OCI-LY1 (cell line): ENCODE results near the gene MTNR1A.

Experiments
- H2AFZ ChIP-seq: fragments of 200-600 bp; sonication (generic), shearing (Covaris generic); 2 replicates; pipeline ENCODE4 v1.6.0; 2014; ENCODE audit warnings: antibody characterized with exemption, mild to moderate bottlenecking, low read length
- H3F3A ChIP-seq: fragments of 200-600 bp; sonication (generic), shearing (Covaris generic); 2 replicates; pipeline ENCODE4 v1.6.0; 2014; ENCODE audit warnings: mild to moderate bottlenecking, antibody characterized with exemption, low read length, moderate library complexity; ENCODE audit not compliant: insufficient read depth
- H3K27ac ChIP-seq: fragments of 200-600 bp; sonication (generic); 2 replicates; pipeline ENCODE4 v1.5.1; 2014; ENCODE audit warnings: low read length, mixed run types, mild to moderate bottlenecking, low read depth; ENCODE audit not compliant: poor library complexity, severe bottlenecking
- H3K27me3 ChIP-seq: fragments of 200-600 bp; sonication (generic); 2 replicates; pipeline ENCODE4 v1.6.0; 2014; ENCODE audit warnings: antibody characterized with exemption, mild to moderate bottlenecking, low read length, moderate library complexity; ENCODE audit not compliant: insufficient read depth
- H3K36me3 ChIP-seq: fragments of 200-600 bp; sonication (generic); 2 replicates; pipeline ENCODE4 v1.6.1; 2014; ENCODE audit warnings: mild to moderate bottlenecking, antibody characterized with exemption, low read length, moderate library complexity, mixed read lengths; ENCODE audit not compliant: insufficient read depth
- H3K4me1 ChIP-seq: fragments of 200-600 bp; sonication (generic); 2 replicates; pipeline ENCODE4 v1.5.1; 2014; ENCODE audit warnings: mild to moderate bottlenecking, low read length, moderate library complexity; ENCODE audit not compliant: insufficient read depth, severe bottlenecking
- H3K4me2 ChIP-seq: fragments of 200-600 bp; sonication (generic), shearing (Covaris generic); 2 replicates; pipeline ENCODE4 v1.6.1; 2014; ENCODE audit warnings: low read length
- H3K4me3 ChIP-seq: fragments of 200-600 bp; sonication (generic); 2 replicates; pipeline ENCODE4 v1.5.1; 2014; ENCODE audit warnings: low read length, low read depth, mild to moderate bottlenecking, mixed read lengths; ENCODE audit not compliant: poor library complexity, severe bottlenecking
- H3K79me2 ChIP-seq: fragments of 200-600 bp; shearing (Covaris generic); 2 replicates; pipeline ENCODE4 v1.6.1; 2016; ENCODE audit warnings: mixed run types, low read length, mixed read lengths; ENCODE audit not compliant: insufficient read depth
- H3K9ac ChIP-seq: fragments of 200-600 bp; sonication (generic), shearing (Covaris generic); 2 replicates; pipeline ENCODE4 v1.6.1; 2014; ENCODE audit warnings: mild to moderate bottlenecking, low read length, mixed read lengths
- H3K9me2 ChIP-seq: fragments of 200-600 bp; sonication (generic), shearing (Covaris generic); 2 replicates; pipeline ENCODE4 v1.6.1; 2014; ENCODE audit warnings: low read depth, mild to moderate bottlenecking, low read length, mixed read lengths
- H3K9me3 ChIP-seq: fragments of 200-600 bp; shearing (Covaris generic); 2 replicates; pipeline ENCODE4 v1.6.1; 2014; ENCODE audit warnings: low read length, mixed read lengths
- H4K20me1 ChIP-seq: fragments of 200-600 bp; sonication (generic), shearing (Covaris generic); 2 replicates; pipeline ENCODE4 v1.6.0; 2016; ENCODE audit warnings: mild to moderate bottlenecking, low read length; ENCODE audit not compliant: insufficient read depth
- EZH2 ChIP-seq: fragments of 200-600 bp; sonication (generic), shearing (Covaris generic); IDR thresholded peaks from 2 replicates; pipeline ENCODE4 v1.8.0; 2017; ENCODE audit warnings: borderline replicate concordance, mixed run types, mild to moderate bottlenecking, antibody characterized with exemption, low read length, moderate library complexity, mixed read lengths
- TF ChIP-seq, protein P1 (sequence below): fragments of 200-600 bp; sonication (generic), shearing (Covaris generic); IDR thresholded peaks from 2 replicates; pipeline ENCODE4 v1.5.1; 2017; ENCODE audit warnings: mild to moderate bottlenecking, antibody characterized with exemption, low read length, moderate library complexity, mixed read lengths

Gene MTNR1A

GRCh38 chr4:186486172-186486571, 69.2 kb downstream of the MTNR1A start:
- no peaks in the 10 kb centered on the region for H3K9me2 ChIP-seq
- no peak overlapping the region for H3K9ac ChIP-seq
- H3K79me2 ChIP-seq, result no peaks in the 10 kb centered on the region
- no peaks in the 10 kb centered on the region for H3K9me3 ChIP-seq
- H3K4me1 ChIP-seq, result no peaks in the 10 kb centered on the region
- TF ChIP-seq, protein P1, sequence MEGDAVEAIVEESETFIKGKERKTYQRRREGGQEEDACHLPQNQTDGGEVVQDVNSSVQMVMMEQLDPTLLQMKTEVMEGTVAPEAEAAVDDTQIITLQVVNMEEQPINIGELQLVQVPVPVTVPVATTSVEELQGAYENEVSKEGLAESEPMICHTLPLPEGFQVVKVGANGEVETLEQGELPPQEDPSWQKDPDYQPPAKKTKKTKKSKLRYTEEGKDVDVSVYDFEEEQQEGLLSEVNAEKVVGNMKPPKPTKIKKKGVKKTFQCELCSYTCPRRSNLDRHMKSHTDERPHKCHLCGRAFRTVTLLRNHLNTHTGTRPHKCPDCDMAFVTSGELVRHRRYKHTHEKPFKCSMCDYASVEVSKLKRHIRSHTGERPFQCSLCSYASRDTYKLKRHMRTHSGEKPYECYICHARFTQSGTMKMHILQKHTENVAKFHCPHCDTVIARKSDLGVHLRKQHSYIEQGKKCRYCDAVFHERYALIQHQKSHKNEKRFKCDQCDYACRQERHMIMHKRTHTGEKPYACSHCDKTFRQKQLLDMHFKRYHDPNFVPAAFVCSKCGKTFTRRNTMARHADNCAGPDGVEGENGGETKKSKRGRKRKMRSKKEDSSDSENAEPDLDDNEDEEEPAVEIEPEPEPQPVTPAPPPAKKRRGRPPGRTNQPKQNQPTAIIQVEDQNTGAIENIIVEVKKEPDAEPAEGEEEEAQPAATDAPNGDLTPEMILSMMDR, result no peak
- TF ChIP-seq EZH2, result no peak
- H3K36me3 ChIP-seq, result no peaks in the 10 kb centered on the region
- no peaks in the 10 kb centered on the region for H3F3A ChIP-seq
- H3K4me2 ChIP-seq, result no peak overlapping the region
- no peak overlapping the region for H2AFZ ChIP-seq
- H3K27ac ChIP-seq, result no peak overlapping the region
- no peaks in the 10 kb centered on the region for H4K20me1 ChIP-seq
- H3K27me3 ChIP-seq, result no peaks in the 10 kb centered on the region
- no peak overlapping the region for H3K4me3 ChIP-seq

GRCh38 chr4:186485561-186486062, 69.8 kb downstream of the MTNR1A start:
- H3K4me3 ChIP-seq, result no peak overlapping the region
- H3K27ac ChIP-seq, result no peak overlapping the region
- H3K9ac ChIP-seq, result no peak overlapping the region
- H3K27me3 ChIP-seq, result no peaks in the 10 kb centered on the region
- no peaks in the 10 kb centered on the region for H3K36me3 ChIP-seq
- H4K20me1 ChIP-seq, result no peaks in the 10 kb centered on the region
- H3K79me2 ChIP-seq, result no peaks in the 10 kb centered on the region
- no peaks in the 10 kb centered on the region for H3K9me3 ChIP-seq
- TF ChIP-seq, protein P1, result no peak
- no peak for TF ChIP-seq EZH2
- no peaks in the 10 kb centered on the region for H3K4me1 ChIP-seq
- no peaks in the 10 kb centered on the region for H3F3A ChIP-seq
- H3K9me2 ChIP-seq, result no peaks in the 10 kb centered on the region
- no peak overlapping the region for H2AFZ ChIP-seq
- H3K4me2 ChIP-seq, result no peak overlapping the region

DNA sequence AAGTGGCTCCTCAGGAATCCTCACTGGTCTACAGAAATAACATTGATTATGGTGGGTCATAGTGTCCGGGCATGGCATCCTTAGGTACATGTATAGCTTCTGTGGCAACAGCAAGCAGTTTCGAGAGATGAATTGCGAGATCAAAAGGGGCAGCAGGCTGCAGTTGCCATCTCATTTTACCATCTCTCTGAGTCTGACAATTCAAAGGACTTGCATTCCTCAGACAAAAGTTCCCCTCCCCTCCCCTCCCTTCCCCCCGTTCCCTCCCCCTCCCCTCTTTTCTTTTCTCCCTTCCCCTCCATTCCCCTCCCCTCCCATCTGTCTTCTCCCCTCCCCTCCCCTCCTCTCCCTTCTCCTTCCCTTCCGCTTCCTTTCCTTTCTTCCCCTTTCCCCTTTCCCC, 70.2 kb downstream of the MTNR1A start:
- Histone ChIP-seq H3K9me2 (no peaks in the 10 kb centered on the region), H3K27ac (no peak overlapping the region), H3K9me3 (no peaks in the 10 kb centered on the region), H3F3A (no peaks in the 10 kb centered on the region), H3K9ac (no peak overlapping the region), H3K4me3 (no peak overlapping the region), H3K36me3 (no peaks in the 10 kb centered on the region), H3K27me3 (no peaks in the 10 kb centered on the region), H3K4me2 (no peak overlapping the region), H3K4me1 (no peaks in the 10 kb centered on the region), H2AFZ (no peak overlapping the region), H3K79me2 (no peaks in the 10 kb centered on the region), H4K20me1 (no peaks in the 10 kb centered on the region)
- TF ChIP-seq, protein P1, result no peak
- TF ChIP-seq EZH2, result no peak
